Measurements from ENCODE around the gene MRPL11.

Gene MRPL11

DNA sequence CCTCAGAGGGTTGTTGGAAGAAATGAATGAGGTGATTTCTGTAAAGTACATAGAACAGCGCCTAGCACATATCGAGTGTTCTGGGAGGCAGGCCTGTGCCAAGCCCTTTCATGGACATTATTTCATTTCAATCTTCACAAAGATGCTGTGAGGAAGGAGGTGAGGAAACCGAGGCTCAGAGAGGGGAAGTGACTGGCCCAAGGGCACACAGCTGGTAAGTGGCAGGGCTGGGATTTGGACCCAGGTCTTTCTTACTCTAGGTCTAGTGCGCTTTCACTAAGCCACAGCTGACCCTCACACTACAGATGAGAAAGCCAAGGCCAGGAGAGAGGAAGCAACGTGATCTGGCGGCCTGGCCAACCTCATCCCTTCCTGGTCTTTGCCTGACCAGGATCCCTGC is 30.0 kb upstream of the MRPL11 start:
- Histone ChIP-seq H4K20me1 (ENCODE audit: insufficient read depth) (no peaks in the 10 kb centered on the region), H3K27ac (no peak overlapping the region), H3K9ac (no peak overlapping the region), H2AFZ (ENCODE audit: low read depth) (no peak overlapping the region), H3K27me3 (ENCODE audit: insufficient read depth, low read depth) (no peaks in the 10 kb centered on the region), H3K36me3 (ENCODE audit: insufficient read depth) (no peaks in the 10 kb centered on the region), H3K4me1 (ENCODE audit: low read depth, poor library complexity, severe bottlenecking) (peaks cover 5% of the 10 kb centered on the region), H3K79me2 (ENCODE audit: insufficient read depth, low read depth) (no peaks in the 10 kb centered on the region), H3K4me3 (IDR thresholded peaks at IDR 0.05; ENCODE audit: insufficient read depth, low read depth, low read length) (no peak overlapping the region), H3K4me2 (no peak overlapping the region)
- TF ChIP-seq CTCF (conservative IDR thresholded peaks at IDR 0.05; ENCODE audit: low read depth, low read length) = no peak

DNA sequence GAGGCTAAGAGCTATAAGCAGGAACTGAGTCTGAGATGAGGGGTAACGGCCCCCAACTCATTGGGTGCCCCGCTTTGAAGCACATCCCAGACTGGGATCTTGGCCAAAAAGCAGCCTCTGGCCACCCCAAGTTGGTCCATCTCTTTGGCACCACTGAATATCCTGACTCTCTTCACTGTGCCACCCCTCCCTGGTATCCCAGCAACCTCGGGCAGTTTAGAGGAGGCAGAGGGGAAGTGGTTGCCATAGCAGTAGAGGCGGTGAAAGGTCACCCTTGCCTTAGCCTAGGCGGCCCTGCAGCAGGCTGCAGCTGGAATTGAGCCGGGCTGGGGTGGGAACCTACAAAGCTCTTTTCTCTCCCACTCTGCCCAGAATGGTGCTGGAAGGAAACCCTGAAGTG is 29.1 kb upstream of the MRPL11 start:
- Histone ChIP-seq H3K9ac (no peak overlapping the region), H3K4me2 (peak overlapping the region; percentile 54), H3K27ac (no peak overlapping the region), H3K36me3 (ENCODE audit: insufficient read depth) (no peaks in the 10 kb centered on the region), H3K27me3 (ENCODE audit: insufficient read depth, low read depth) (no peaks in the 10 kb centered on the region), H3K79me2 (ENCODE audit: insufficient read depth, low read depth) (no peaks in the 10 kb centered on the region), H3K4me3 (IDR thresholded peaks at IDR 0.05; ENCODE audit: insufficient read depth, low read depth, low read length) (no peak overlapping the region), H3K4me1 (ENCODE audit: low read depth, poor library complexity, severe bottlenecking) (peaks cover 5% of the 10 kb centered on the region), H4K20me1 (ENCODE audit: insufficient read depth) (no peaks in the 10 kb centered on the region), H2AFZ (ENCODE audit: low read depth) (no peak overlapping the region)
- no peak for TF ChIP-seq CTCF (conservative IDR thresholded peaks at IDR 0.05; ENCODE audit: low read depth, low read length)

DNA sequence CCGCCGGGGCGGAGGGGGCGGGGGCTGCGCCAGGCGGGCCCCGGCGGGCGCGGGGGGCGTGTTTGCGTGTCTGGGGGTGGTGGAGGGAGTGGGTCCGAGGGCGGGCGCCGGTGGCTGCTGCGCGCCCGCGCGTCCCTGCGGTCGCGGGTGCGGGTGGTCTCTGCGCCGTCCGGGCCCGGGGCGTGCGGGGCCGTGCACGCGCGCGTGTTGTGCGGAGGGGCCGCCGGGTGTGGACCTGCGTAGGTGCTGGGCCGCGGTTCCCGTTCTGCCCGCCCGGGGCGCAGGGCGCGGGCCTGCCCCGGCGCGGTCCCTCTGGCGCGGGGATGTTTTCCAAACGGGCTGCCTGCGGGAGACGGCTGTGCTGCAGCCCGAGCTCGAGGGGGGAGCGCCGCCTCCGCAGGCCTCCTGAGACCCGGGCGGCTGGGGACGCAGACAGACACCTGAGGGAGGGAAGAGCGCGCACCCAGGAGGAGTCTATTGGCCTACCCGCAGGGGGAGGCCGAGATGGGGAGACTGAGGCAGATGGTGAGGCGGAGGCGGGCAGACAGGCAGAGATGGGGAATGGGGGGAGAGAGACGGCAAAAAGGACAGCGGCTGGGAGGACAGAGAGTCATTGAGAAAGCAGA is 28.5 kb upstream of the MRPL11 start:
- Histone ChIP-seq H3K4me1 (ENCODE audit: low read depth, poor library complexity, severe bottlenecking) (peaks cover 5% of the 10 kb centered on the region), H3K4me3 (IDR thresholded peaks at IDR 0.05; ENCODE audit: insufficient read depth, low read depth, low read length) (no peak overlapping the region), H3K36me3 (ENCODE audit: insufficient read depth) (no peaks in the 10 kb centered on the region), H4K20me1 (ENCODE audit: insufficient read depth) (no peaks in the 10 kb centered on the region), H3K27me3 (ENCODE audit: insufficient read depth, low read depth) (no peaks in the 10 kb centered on the region), H2AFZ (ENCODE audit: low read depth) (peak overlapping the region; percentile 49), H3K4me2 (peak overlapping the region; percentile 54), H3K27ac (no peak overlapping the region), H3K9ac (no peak overlapping the region; the same call in 1 of the 2 replicates), H3K79me2 (ENCODE audit: insufficient read depth, low read depth) (no peaks in the 10 kb centered on the region)
- peak; percentile 19; the same call in 1 of the 2 replicates for TF ChIP-seq CTCF (conservative IDR thresholded peaks at IDR 0.05; ENCODE audit: low read depth, low read length)

- no peak within 1 kb of the TSS for H3K4me3 ChIP-seq (IDR thresholded peaks at IDR 0.05; ENCODE audit: insufficient read depth, low read depth, low read length)
- no peaks in the 10 kb centered on the region for H4K20me1 ChIP-seq (ENCODE audit: insufficient read depth)
- H3K36me3 ChIP-seq (ENCODE audit: insufficient read depth) = no peaks in the 10 kb centered on the region
- no peaks in the 10 kb centered on the region for H3K79me2 ChIP-seq (ENCODE audit: insufficient read depth, low read depth)
- no peak for TF ChIP-seq CTCF (conservative IDR thresholded peaks at IDR 0.05; ENCODE audit: low read depth, low read length)
- peaks cover 5% of the 10 kb centered on the region for H3K4me1 ChIP-seq (ENCODE audit: low read depth, poor library complexity, severe bottlenecking)
- H3K27ac ChIP-seq = no peak within 1 kb of the TSS
- no peaks in the 10 kb centered on the region for H3K27me3 ChIP-seq (ENCODE audit: insufficient read depth, low read depth)
- peak within 1 kb of the TSS; percentile 91 for H2AFZ ChIP-seq (ENCODE audit: low read depth)
- peak within 1 kb of the TSS; percentile 74 for H3K4me2 ChIP-seq
- no peak within 1 kb of the TSS; the same call in 1 of the 2 replicates for H3K9ac ChIP-seq
Observed at GRCh38 chr11:66466225-66467033, 27.8 kb upstream of the MRPL11 start, which contains the start of gene PELI3. TSS of gene PELI3 (plus strand) at chr11:66466905. CDS start at chr11:66468129, 1,224 bp downstream.
